Measurements from ENCODE around the gene CALM3.

CALM3 gene

GRCh38 chr19:46659151-46660007 lies 58.2 kb downstream of the CALM3 start:
- H3K27ac Mint-ChIP-seq, result peak overlapping the region; percentile 1
- peak overlapping the region; percentile 76 for H3K4me3 Mint-ChIP-seq
- H3K27me3 Mint-ChIP-seq, result peaks cover 16% of the 10 kb centered on the region
- H3K4me1 Mint-ChIP-seq (ENCODE audit: low read depth), result peaks cover 21% of the 10 kb centered on the region
- no peaks in the 10 kb centered on the region for H3K9me3 Mint-ChIP-seq (ENCODE audit: low read depth)
- peaks cover 6% of the 10 kb centered on the region for H3K36me3 Mint-ChIP-seq

GRCh38 chr19:46660008-46660517 lies 58.9 kb downstream of the CALM3 start:
- H3K9me3 Mint-ChIP-seq (ENCODE audit: low read depth), result no peaks in the 10 kb centered on the region
- peaks cover 12% of the 10 kb centered on the region for H3K27me3 Mint-ChIP-seq
- H3K27ac Mint-ChIP-seq, result peak overlapping the region; percentile 1
- peak overlapping the region; percentile 76 for H3K4me3 Mint-ChIP-seq
- H3K4me1 Mint-ChIP-seq (ENCODE audit: low read depth), result peaks cover 21% of the 10 kb centered on the region
- H3K36me3 Mint-ChIP-seq, result peaks cover 4% of the 10 kb centered on the region
